SJSA1 (cell line): ENCODE results near the gene MS4A7. TPM values are rescaled to one million over a fixed set of nuclear protein-coding genes. Genes with fewer than 3 reads are reported as not detected.

Experiments
- DNase-seq, 2 experiments: peaks; one replicate each; pipeline ENCODE4 v3.0.0-alpha.2; 2015 to 2020; ENCODE audit warnings: low spot score in 2 of 2, low read depth in 1 of 2
- H3K27ac ChIP-seq: fragments of 250-450 bp; sonication (Bioruptor Pico); 2 replicates; pipeline ENCODE4 v1.5.1; 2020; ENCODE audit warnings: mild to moderate bottlenecking, moderate library complexity
- H3K27me3 ChIP-seq: fragments of 250-450 bp; sonication (Bioruptor Pico); replicated peaks from 2 replicates; pipeline ENCODE4 v1.5.1; 2020; ENCODE audit warnings: mild to moderate bottlenecking, moderate library complexity
- H3K36me3 ChIP-seq: fragments of 250-450 bp; sonication (Bioruptor Pico); 2 replicates; pipeline ENCODE4 v1.5.1; 2020; ENCODE audit warnings: mild to moderate bottlenecking
- H3K4me1 ChIP-seq: fragments of 250-450 bp; sonication (Bioruptor Pico); replicated peaks from 2 replicates; pipeline ENCODE4 v1.6.1; 2021; ENCODE audit warnings: mild to moderate bottlenecking
- H3K4me3 ChIP-seq: fragments of 250-450 bp; sonication (Bioruptor Pico); 2 replicates; pipeline ENCODE4 v1.5.1; 2020; ENCODE audit warnings: mild to moderate bottlenecking
- H3K9me3 ChIP-seq: fragments of 250-450 bp; sonication (Bioruptor Pico); replicated peaks from 2 replicates; pipeline ENCODE4 v1.5.1; 2020; ENCODE audit warnings: mild to moderate bottlenecking
- total RNA-seq: library from RNA; depleted of rRNA; stranded (reverse); fragments of >200 nt; shearing (Covaris generic); gene quantifications from 2 replicates; pipeline ENCODE4 v1.2.3, GENCODE V29; 2014

The MS4A7 gene
- total RNA-seq, 1 experiment from 2014 or later: not detected

GRCh38 chr11:60377401-60378136 is 763 bp upstream of the MS4A7 start:
- Histone ChIP-seq H3K36me3 (no peaks in the 10 kb centered on the region), H3K4me1 (no peaks in the 10 kb centered on the region), H3K4me3 (no peak overlapping the region), H3K27me3 (peaks cover 10% of the 10 kb centered on the region; the same call in 1 of the 2 replicates), H3K9me3 (no peaks in the 10 kb centered on the region), H3K27ac (no peak overlapping the region)
- DNase-seq: no peak

- Histone ChIP-seq H3K36me3 (no peaks in the 10 kb centered on the region), H3K27ac (no peak overlapping the region), H3K27me3 (no peaks in the 10 kb centered on the region), H3K4me1 (no peaks in the 10 kb centered on the region), H3K9me3 (no peaks in the 10 kb centered on the region), H3K4me3 (no peak overlapping the region)
- DNase-seq: peak in 1 of 2 experiments; percentile 19
Observed at GRCh38 chr11:60389279-60389910, 11.1 kb downstream of the MS4A7 start.

GRCh38 chr11:60390419-60390818 is 12.1 kb downstream of the MS4A7 start:
- H3K36me3 ChIP-seq: no peaks in the 10 kb centered on the region
- H3K27me3 ChIP-seq: no peaks in the 10 kb centered on the region
- no peaks in the 10 kb centered on the region for H3K9me3 ChIP-seq
- DNase-seq: no peak
- no peaks in the 10 kb centered on the region for H3K4me1 ChIP-seq
- H3K27ac ChIP-seq: no peak overlapping the region
- H3K4me3 ChIP-seq: no peak overlapping the region

GRCh38 chr11:60392361-60392760 is 14.0 kb downstream of the MS4A7 start:
- no peak overlapping the region for H3K27ac ChIP-seq
- no peak overlapping the region for H3K4me3 ChIP-seq
- no peaks in the 10 kb centered on the region for H3K9me3 ChIP-seq
- no peak for DNase-seq
- H3K4me1 ChIP-seq: no peaks in the 10 kb centered on the region
- 0 out of 2 replicates have a peak, but pooled peaks cover 5% of the 10 kb centered on the region for H3K27me3 ChIP-seq
- no peaks in the 10 kb centered on the region for H3K36me3 ChIP-seq

- Histone ChIP-seq H3K4me3 (no peak overlapping the region), H3K4me1 (no peaks in the 10 kb centered on the region), H3K9me3 (no peaks in the 10 kb centered on the region)
Observed at GRCh38 chr11:60393016-60393415, 14.7 kb downstream of the MS4A7 start.

GRCh38 chr11:60394666-60395380 is 16.5 kb downstream of the MS4A7 start:
- no peak for DNase-seq
- Histone ChIP-seq H3K36me3 (no peaks in the 10 kb centered on the region), H3K4me1 (no peaks in the 10 kb centered on the region), H3K27ac (no peak overlapping the region), H3K4me3 (no peak overlapping the region), H3K9me3 (no peaks in the 10 kb centered on the region), H3K27me3 (0 out of 2 replicates have a peak, but pooled peaks cover 5% of the 10 kb centered on the region)

More at GRCh38 chr11:60393016-60393415, 14.7 kb downstream of the MS4A7 start:
- no peak overlapping the region for H3K27ac ChIP-seq
- no peaks in the 10 kb centered on the region for H3K36me3 ChIP-seq
- no peak for DNase-seq
- H3K27me3 ChIP-seq: 0 out of 2 replicates have a peak, but pooled peaks cover 5% of the 10 kb centered on the region

- 0 out of 2 replicates have a peak, but pooled peaks cover 5% of the 10 kb centered on the region for H3K27me3 ChIP-seq
- DNase-seq: no peak
- H3K4me3 ChIP-seq: no peak within 1 kb of the TSS
- H3K4me1 ChIP-seq: no peaks in the 10 kb centered on the region
- no peaks in the 10 kb centered on the region for H3K36me3 ChIP-seq
- H3K27ac ChIP-seq: no peak within 1 kb of the TSS
- H3K9me3 ChIP-seq: no peaks in the 10 kb centered on the region
Observed at GRCh38 chr11:60396382-60396781, 18.1 kb downstream of the MS4A7 start, which contains the start of gene MS4A14. MS4A14 (plus strand) TSS chr11:60396459; CDS start chr11:60396579, 120 bp downstream.

GRCh38 chr11:60396799-60397198 is 18.5 kb downstream of the MS4A7 start:
- no peak for DNase-seq
- no peaks in the 10 kb centered on the region for H3K4me1 ChIP-seq
- no peak overlapping the region for H3K27ac ChIP-seq
- H3K9me3 ChIP-seq: no peaks in the 10 kb centered on the region
- H3K4me3 ChIP-seq: no peak overlapping the region
- 0 out of 2 replicates have a peak, but pooled peaks cover 5% of the 10 kb centered on the region for H3K27me3 ChIP-seq
- H3K36me3 ChIP-seq: no peaks in the 10 kb centered on the region

- H3K9me3 ChIP-seq: no peaks in the 10 kb centered on the region
- DNase-seq: no peak
- H3K36me3 ChIP-seq: no peaks in the 10 kb centered on the region
- no peak overlapping the region for H3K4me3 ChIP-seq
- no peak overlapping the region for H3K27ac ChIP-seq
- H3K4me1 ChIP-seq: no peaks in the 10 kb centered on the region
- no peaks in the 10 kb centered on the region for H3K27me3 ChIP-seq
Observed at GRCh38 chr11:60420015-60420414, 41.7 kb downstream of the MS4A7 start.

GRCh38 chr11:60422609-60423008 is 44.3 kb downstream of the MS4A7 start:
- no peaks in the 10 kb centered on the region for H3K36me3 ChIP-seq
- no peaks in the 10 kb centered on the region for H3K4me1 ChIP-seq
- no peak for DNase-seq
- no peak overlapping the region for H3K27ac ChIP-seq
- H3K4me3 ChIP-seq: no peak overlapping the region
- no peaks in the 10 kb centered on the region for H3K9me3 ChIP-seq
- no peaks in the 10 kb centered on the region for H3K27me3 ChIP-seq

- peak in 1 of 2 experiments; percentile 16 for DNase-seq
Observed at GRCh38 chr11:60428517-60428916, 50.2 kb downstream of the MS4A7 start.

GRCh38 chr11:60429272-60429671 is 50.9 kb downstream of the MS4A7 start, which contains the start of gene MS4A5:
MS4A5 (plus strand) TSS chr11:60429572; CDS start chr11:60429675, 103 bp downstream.
- H3K4me3 ChIP-seq: no peak within 1 kb of the TSS
- H3K9me3 ChIP-seq: no peaks in the 10 kb centered on the region
- H3K4me1 ChIP-seq: 0 out of 2 replicates have a peak, but pooled peaks cover 6% of the 10 kb centered on the region
- no peak within 1 kb of the TSS for H3K27ac ChIP-seq
- H3K27me3 ChIP-seq: peaks cover 7% of the 10 kb centered on the region; the same call in 1 of the 2 replicates
- DNase-seq: no peak
- no peaks in the 10 kb centered on the region for H3K36me3 ChIP-seq

More at GRCh38 chr11:60428517-60428916, 50.2 kb downstream of the MS4A7 start:
- 0 out of 2 replicates have a peak, but pooled peaks cover 6% of the 10 kb centered on the region for H3K4me1 ChIP-seq
- H3K9me3 ChIP-seq: no peaks in the 10 kb centered on the region
- peaks cover 4% of the 10 kb centered on the region; the same call in 1 of the 2 replicates for H3K27me3 ChIP-seq
- H3K27ac ChIP-seq: no peak overlapping the region
- no peaks in the 10 kb centered on the region for H3K36me3 ChIP-seq
- no peak overlapping the region for H3K4me3 ChIP-seq

- Histone ChIP-seq H3K4me1 (0 out of 2 replicates have a peak, but pooled peaks cover 6% of the 10 kb centered on the region), H3K9me3 (no peaks in the 10 kb centered on the region; the same call in 1 of the 2 replicates), H3K36me3 (no peaks in the 10 kb centered on the region), H3K27ac (no peak overlapping the region), H3K27me3 (peaks cover 7% of the 10 kb centered on the region; the same call in 1 of the 2 replicates), H3K4me3 (no peak overlapping the region)
- no peak for DNase-seq
Observed at GRCh38 chr11:60431251-60431650, 52.9 kb downstream of the MS4A7 start.
